Measurements from ENCODE around the gene CCDC97.

DNA sequence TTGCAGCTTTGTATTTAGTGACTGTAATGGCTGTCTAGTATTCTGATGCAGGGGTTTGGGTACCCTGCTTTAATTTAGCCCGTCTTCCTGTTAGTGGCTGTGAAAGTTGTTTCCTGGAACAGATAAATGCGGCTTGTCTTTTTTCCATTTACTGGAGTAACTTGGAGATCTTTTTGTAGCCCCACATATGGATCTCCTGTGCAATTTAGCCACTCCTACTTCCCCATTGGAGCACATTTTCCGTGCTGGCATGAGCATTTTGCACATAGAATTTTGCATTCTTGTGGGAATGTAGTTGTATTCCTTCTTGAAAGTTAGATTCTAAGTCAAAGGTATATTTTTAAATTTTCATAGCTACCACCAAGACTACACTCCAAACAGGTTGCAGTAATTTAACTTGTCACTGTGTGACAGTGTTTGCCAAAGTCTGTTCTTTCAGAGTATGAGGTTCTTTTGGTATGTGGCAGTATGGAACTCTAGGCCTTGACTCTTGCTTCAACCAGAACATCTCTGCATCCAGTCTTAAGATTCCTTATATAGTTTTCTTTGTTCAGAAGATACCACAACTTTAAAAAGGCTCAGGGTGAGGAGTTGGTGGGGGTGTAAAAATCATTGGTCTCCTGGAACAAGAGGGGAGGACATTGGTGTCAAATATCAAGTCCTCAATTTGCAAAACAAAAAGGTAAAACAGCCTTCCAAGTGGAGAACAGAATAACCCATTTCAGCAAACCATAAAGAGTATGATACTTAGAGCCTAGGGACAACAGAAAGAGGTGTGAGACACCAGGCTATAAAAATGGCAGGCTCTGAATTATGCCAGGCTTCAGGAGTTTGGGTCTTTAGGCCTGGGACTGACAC lies 21.1 kb upstream of the CCDC97 start:
- TF ChIP-seq, protein P1, sequence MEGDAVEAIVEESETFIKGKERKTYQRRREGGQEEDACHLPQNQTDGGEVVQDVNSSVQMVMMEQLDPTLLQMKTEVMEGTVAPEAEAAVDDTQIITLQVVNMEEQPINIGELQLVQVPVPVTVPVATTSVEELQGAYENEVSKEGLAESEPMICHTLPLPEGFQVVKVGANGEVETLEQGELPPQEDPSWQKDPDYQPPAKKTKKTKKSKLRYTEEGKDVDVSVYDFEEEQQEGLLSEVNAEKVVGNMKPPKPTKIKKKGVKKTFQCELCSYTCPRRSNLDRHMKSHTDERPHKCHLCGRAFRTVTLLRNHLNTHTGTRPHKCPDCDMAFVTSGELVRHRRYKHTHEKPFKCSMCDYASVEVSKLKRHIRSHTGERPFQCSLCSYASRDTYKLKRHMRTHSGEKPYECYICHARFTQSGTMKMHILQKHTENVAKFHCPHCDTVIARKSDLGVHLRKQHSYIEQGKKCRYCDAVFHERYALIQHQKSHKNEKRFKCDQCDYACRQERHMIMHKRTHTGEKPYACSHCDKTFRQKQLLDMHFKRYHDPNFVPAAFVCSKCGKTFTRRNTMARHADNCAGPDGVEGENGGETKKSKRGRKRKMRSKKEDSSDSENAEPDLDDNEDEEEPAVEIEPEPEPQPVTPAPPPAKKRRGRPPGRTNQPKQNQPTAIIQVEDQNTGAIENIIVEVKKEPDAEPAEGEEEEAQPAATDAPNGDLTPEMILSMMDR (IDR thresholded peaks at IDR 0.05; ENCODE audit: control extremely low read depth in 1 of 3, insufficient read depth in 1 of 3, low read depth in 1 of 3, low read length in 3 of 3) = no peak
- TF ChIP-seq POLR2AphosphoS5 (IDR thresholded peaks at IDR 0.05; ENCODE audit: low read depth, low read length) (no peak), POLR2A (IDR thresholded peaks at IDR 0.05; ENCODE audit: control extremely low read depth in 1 of 2, low read depth in 2 of 2, low read length in 2 of 2) (no peak), NANOG (IDR thresholded peaks at IDR 0.05; ENCODE audit: insufficient read depth, low read depth, low read length, poor library complexity, severe bottlenecking) (no peak), RXRA (IDR thresholded peaks at IDR 0.05; ENCODE audit: insufficient read depth, low read depth, low read length) (no peak), CREB1 (IDR thresholded peaks at IDR 0.05) (no peak)

Measured in H1 (cell line).